HG02588 (cell line): ENCODE measurements around the gene MID1IP1.

Source experiments
- ATAC-seq: cut with Tn5 transposase; IDR thresholded peaks from one replicate; pipeline ENCODE4 v1.9.1; 2021; ENCODE audit warnings: mild to moderate bottlenecking, moderate library complexity; ENCODE audit not compliant: unreplicated experiment

The MID1IP1 gene

GRCh38 chrX:38800981-38801845, at the start of gene MID1IP1:
MID1IP1 (plus strand) TSS chrX:38801459; CDS start chrX:38804947, 3,488 bp downstream.
- ATAC-seq, result peak; percentile 46

- ATAC-seq, result no peak
These were observed 47.0 kb upstream of the MID1IP1 start for GRCh38 chrX:38754102-38754790.

GRCh38 chrX:38754818-38755718, 46.2 kb upstream of the MID1IP1 start:
- ATAC-seq, result no peak

- no peak for ATAC-seq
These were observed 40.4 kb upstream of the MID1IP1 start for GRCh38 chrX:38760883-38761282.

GRCh38 chrX:38768079-38768478, 33.2 kb upstream of the MID1IP1 start:
- ATAC-seq, result no peak

GRCh38 chrX:38770152-38770551, 31.1 kb upstream of the MID1IP1 start:
- ATAC-seq, result no peak

- no peak for ATAC-seq
These were observed 27.0 kb upstream of the MID1IP1 start for GRCh38 chrX:38774249-38774648.

- no peak for ATAC-seq
These were observed 4.3 kb upstream of the MID1IP1 start for GRCh38 chrX:38796946-38797345.

GRCh38 chrX:38798956-38799355, 2.3 kb upstream of the MID1IP1 start:
- no peak for ATAC-seq

- ATAC-seq, result no peak
These were observed 1.2 kb upstream of the MID1IP1 start for GRCh38 chrX:38799995-38800580.

- no peak for ATAC-seq
These were observed 2.0 kb downstream of the MID1IP1 start for GRCh38 chrX:38803243-38803587.

GRCh38 chrX:38803588-38804431, 2.6 kb downstream of the MID1IP1 start:
- ATAC-seq, result peak; percentile 49

GRCh38 chrX:38804432-38804681, 3.1 kb downstream of the MID1IP1 start:
- no peak for ATAC-seq

- ATAC-seq, result no peak
These were observed 3.6 kb downstream of the MID1IP1 start for GRCh38 chrX:38804682-38805431.

- ATAC-seq, result peak; percentile 22
These were observed 4.5 kb downstream of the MID1IP1 start for GRCh38 chrX:38805432-38806389.

- no peak for ATAC-seq
These were observed 5.8 kb downstream of the MID1IP1 start for GRCh38 chrX:38806875-38807621.

GRCh38 chrX:38807873-38808272, 6.6 kb downstream of the MID1IP1 start:
- ATAC-seq, result no peak
